ENCODE results near the gene LRCH4. TPM values are rescaled to one million over a fixed set of nuclear protein-coding genes. Genes with fewer than 3 reads are reported as not detected.
A peak's percentile ranks its signal among the peaks of the same experiment; 100 is the strongest.

The LRCH4 gene
- total and polyA plus RNA-seq, 2 of the 13 experiments (the other 11 are each of a cell fraction or from before 2014, with no cell fraction given): 7.0 to 9.3 TPM

- TF ChIP-seq SRY (CRISPR knock-in tag; IDR thresholded peaks at IDR 0.05) (peak; percentile 57; the same call in 1 of the 2 replicates), ZNF775 (CRISPR knock-in tag; IDR thresholded peaks at IDR 0.05; ENCODE audit: borderline replicate concordance) (no peak), SMAD3 (CRISPR knock-in tag; IDR thresholded peaks at IDR 0.05) (peak; percentile 54; the same call in 1 of the 2 replicates), MXD3 (CRISPR knock-in tag; IDR thresholded peaks at IDR 0.05) (peak; percentile 65; the same call in 1 of the 2 replicates), NONO (IDR thresholded peaks at IDR 0.05) (no peak), NONO (CRISPR knock-in tag; conservative IDR thresholded peaks at IDR 0.05) (peak; percentile 97), FOXO1 (CRISPR knock-in tag; IDR thresholded peaks at IDR 0.05) (0 out of 2 replicates have a peak, but pooled peaks have one; percentile 50), TEAD3 (CRISPR knock-in tag; optimal IDR thresholded peaks at IDR 0.05; ENCODE audit: borderline replicate concordance) (no peak), ZNF691 (CRISPR knock-in tag; IDR thresholded peaks at IDR 0.05; ENCODE audit: borderline replicate concordance, low read depth) (0 out of 2 replicates have a peak, but pooled peaks have one; percentile 22), TBX3 (IDR thresholded peaks at IDR 0.05; ENCODE audit: borderline replicate concordance) (0 out of 2 replicates have a peak, but pooled peaks have one; percentile 4), SMAD9 (CRISPR knock-in tag; IDR thresholded peaks at IDR 0.05) (no peak), DRAP1 (CRISPR knock-in tag; IDR thresholded peaks at IDR 0.05) (no peak), ZNF772 (CRISPR knock-in tag; IDR thresholded peaks at IDR 0.05) (peak; percentile 81; the same call in 1 of the 2 replicates), YEATS2 (CRISPR knock-in tag; IDR thresholded peaks at IDR 0.05; ENCODE audit: borderline replicate concordance) (peak; percentile 90), TCF7 (IDR thresholded peaks at IDR 0.05; ENCODE audit: low read depth) (no peak), MZF1 (CRISPR knock-in tag; IDR thresholded peaks at IDR 0.05; ENCODE audit: borderline replicate concordance) (no peak), EEA1 (CRISPR knock-in tag; IDR thresholded peaks at IDR 0.05; ENCODE audit: borderline replicate concordance) (0 out of 2 replicates have a peak, but pooled peaks have one; percentile 29), ZNF687 (CRISPR knock-in tag; IDR thresholded peaks at IDR 0.05) (peak; percentile 66; the same call in 1 of the 2 replicates), REST (IDR thresholded peaks at IDR 0.05; ENCODE audit: borderline replicate concordance in 1 of 2, low read depth in 1 of 2, low read length in 2 of 2) (peak in 1 of 2 experiments; percentile 72; a peak in 1 of 4 replicates)
Observed at GRCh38 chr7:100585511-100586265, at the start of gene LRCH4 (continued).

Data from HepG2 (cell line).